T-helper 9 cell (primary cell): ENCODE data around the gene SPTLC3.

ENCODE experiments used
- DNase-seq: peaks from one replicate; pipeline ENCODE4 v3.0.0-alpha.2; 2020

Gene SPTLC3

DNA sequence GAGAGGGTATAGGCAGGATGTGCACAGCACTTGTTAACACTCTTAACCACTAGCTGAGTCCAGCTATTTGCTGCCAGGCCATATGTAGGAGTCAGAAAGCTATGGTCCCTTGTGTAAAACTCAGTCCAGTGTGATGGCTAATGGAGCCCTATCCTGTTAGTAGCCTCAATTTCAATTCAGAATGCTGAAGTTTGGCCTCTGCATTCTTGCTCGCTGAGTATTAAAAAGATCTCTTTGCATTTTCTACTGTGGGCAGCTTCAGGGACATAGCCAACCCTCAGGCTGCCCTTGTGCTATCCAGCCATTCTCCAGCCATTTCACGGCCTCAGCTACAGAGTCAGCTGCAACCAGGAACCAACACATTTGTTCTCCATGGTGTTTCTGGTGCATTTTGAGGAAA, 92.5 kb downstream of the SPTLC3 start:
- DNase-seq: no peak

DNA sequence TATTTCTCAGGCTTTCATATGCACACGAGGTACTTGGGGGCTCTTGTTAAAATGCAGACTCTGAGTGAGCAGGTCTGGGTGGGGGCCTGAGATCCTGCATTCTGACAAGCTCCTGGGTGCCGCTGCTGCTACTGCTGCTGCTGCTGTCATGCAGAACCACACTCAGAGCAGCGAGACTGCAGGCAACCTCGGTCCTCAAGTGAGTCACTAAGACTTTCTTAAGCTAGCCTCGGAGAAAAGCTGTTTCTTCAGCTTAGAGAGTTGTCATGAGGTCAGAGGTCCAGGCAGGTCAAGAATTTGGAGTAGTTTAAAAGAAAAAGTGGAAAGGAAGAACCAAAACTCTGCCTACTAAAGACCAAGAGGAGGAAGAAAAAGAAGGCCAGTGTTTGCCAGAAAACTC, 92.9 kb downstream of the SPTLC3 start:
- DNase-seq: no peak

DNA sequence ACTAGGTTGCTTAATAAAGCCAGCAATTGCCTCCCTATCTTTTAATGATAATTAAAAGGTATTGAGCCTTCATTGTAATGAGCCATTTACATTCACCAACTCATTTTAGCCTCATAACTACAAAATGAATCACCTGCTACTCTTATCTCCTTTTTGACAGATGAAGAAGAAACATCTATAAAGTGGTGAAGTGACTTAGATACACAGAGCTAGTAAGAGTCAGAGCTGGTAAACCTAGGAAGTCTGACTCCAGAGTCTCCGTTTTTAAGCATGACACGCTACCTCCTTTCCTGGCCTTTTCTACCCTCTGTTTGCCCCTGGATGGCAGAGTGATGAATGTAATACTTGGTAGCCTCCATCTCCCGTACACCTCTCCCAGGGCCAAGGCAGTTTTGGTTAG, 93.5 kb downstream of the SPTLC3 start:
- DNase-seq: no peak

DNA sequence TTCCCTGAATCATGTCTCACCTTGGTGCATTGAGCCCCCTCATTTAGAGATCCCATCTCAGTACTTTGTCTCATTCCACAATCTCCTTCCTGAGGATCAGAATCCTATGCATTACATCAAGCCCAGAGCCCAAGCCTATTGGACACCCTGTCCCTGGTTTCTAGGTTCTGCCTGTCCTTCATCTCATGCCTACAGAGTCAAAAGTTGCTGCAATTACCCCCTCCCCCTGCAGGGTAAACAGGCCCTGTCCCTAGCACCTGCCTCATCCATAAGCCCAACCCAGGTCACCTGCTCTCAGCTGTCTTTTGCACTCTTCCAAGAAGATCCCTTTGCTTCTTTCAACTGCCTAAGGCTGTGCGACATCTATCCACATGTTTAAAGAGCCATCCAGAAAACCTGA, 93.9 kb downstream of the SPTLC3 start:
- no peak for DNase-seq

DNA sequence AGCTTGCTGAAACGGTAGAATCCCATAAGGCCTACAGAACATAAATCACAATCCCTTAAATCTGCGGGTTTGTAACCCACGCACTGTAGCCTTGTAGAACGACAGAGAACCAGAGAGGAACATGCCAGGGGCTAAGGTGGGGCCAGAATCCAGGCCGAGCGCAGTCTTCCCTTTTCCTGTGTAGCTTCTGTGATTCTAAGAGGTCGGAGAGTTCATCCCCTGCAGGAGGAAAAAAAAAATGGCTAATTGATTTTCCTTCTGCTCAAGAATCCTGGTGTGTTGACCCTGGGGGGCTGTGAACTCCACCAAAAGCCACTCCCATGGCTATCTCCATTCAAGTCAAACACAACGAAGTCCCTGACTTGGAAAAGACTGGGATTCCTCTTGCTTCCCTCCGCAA, 96.3 kb downstream of the SPTLC3 start:
- no peak for DNase-seq

DNA sequence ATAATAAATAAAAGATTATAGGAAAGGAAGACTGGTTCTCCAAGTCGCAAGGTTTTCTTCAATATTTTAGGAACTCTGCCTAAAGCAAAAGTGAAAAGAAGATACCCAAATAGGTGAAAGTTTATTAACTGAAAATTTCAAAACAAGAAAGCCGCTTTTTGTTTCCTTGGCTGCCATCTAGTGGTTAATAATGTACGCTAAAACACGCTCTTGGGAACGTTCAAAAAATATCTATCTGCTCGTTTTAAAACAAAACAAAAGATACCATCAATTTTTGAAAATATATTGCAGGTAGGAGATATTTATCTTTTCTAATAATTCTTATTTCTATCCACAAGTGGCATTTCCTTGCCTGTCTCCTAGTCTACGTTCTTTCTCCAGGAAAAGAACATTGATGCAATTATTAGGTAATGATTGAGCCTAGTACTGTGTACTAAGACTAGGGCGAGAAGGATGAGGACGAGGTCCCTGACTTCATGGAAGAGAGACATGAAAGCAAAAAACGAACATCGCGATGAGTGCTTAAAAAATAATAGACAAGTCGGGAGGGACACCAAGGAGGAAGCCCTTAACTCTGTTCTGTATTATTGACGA, 97.2 kb downstream of the SPTLC3 start:
- no peak for DNase-seq

DNA sequence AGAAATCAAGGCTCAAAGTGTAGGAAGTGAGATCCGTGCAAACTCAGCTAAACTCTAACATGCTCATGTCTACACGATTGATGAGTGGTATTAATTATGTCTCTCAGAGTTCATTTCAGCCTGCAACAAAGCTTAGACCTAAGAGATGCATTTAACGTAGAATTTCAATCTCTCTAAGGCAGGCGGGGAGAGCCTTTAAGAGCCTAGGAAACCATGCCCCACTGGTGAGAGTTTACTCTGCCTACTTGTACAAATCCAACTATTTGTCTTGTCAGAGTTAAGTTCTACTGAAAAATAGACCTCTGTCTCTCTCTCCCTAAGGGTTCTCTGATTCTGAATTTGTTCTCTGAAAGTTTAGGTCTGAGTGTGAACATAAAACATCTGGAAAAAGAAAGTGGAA, 100.9 kb downstream of the SPTLC3 start:
- no peak for DNase-seq

DNA sequence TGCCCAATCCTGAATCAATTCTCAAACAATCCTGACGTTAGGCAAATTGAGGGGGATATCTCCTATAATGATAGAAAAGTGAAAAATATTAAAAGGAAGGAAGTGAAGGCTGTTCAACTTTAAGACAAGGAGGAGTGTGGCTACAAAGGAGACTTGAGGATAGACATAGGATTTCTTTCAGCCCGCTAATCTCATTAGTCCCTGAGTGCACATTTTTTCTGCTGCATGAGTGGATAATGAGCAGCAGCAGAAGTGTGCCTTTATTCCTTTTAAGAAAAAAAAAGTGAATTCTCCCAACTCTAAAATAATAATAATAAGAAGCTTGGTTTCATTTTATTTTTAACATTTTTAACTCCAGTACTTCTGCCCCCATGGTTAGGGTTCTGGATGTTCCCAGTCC, 102.0 kb downstream of the SPTLC3 start:
- DNase-seq: no peak

DNA sequence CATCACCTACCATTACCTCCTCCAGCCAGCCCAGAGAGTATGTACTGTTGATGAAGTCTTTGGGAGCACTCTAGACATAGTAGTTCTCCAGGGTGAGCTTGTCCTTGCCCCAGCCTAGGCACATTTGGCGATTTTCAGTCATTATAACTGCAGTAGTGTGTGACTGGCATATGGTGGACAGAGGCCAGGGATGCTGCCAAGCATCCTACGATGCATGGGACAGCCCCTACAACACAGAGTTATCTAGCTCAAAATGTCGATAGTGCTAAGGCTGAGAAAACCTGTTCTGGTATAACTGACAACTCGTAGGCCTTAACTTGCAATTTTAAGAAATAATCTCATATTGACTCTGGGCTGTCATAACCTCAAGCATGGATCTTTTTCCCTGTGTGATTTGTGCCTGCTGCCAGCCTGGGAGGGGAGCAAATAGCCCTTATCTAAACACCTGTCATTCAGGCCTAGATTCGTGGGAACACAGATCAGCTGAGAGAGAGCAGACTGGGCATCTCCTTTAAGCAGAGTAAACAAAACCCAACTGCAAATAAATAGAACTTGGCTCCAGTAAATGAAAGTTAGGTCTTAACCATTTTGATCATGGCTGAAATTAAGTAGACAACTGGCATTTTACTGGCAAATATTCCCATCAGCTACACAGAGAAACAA, 102.6 kb downstream of the SPTLC3 start:
- no peak for DNase-seq

DNA sequence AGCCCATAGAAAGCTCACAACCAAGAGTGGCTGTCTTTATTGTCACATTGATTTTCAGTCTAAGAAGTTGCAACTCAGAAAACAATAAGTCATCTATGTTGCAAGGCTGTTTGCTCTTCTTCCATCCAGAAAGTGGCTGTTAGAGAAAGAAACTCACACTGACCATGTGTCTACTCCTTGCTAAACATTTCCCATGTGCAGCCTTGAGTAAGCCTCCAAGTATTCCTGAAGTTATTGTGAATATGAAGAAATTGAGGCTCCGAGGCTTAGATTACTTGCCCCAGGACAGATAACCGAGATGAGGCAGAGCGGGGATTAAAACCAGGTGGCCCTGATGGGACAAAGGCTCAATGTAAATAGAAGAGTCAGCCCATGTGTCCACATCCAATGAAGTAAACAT, 105.0 kb downstream of the SPTLC3 start:
- no peak for DNase-seq

DNA sequence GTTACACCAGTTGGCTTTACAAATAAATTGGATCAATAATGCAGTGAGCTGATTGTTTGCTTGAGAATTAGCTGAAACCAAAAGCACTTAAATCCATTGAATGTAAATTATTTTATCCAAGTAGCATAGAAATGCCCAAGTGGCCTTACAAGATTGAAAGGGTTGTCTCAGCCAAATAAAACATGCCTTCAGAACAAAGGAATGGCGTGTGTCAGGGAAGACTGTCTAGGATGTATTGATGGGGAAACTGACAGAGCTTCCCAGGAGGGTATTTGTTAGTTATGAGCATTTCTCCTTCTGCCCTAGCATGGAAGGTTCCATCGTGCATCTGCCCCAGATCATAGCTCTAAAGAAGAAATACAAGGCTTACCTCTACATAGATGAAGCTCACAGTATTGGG, 108.4 kb downstream of the SPTLC3 start:
- DNase-seq: no peak

DNA sequence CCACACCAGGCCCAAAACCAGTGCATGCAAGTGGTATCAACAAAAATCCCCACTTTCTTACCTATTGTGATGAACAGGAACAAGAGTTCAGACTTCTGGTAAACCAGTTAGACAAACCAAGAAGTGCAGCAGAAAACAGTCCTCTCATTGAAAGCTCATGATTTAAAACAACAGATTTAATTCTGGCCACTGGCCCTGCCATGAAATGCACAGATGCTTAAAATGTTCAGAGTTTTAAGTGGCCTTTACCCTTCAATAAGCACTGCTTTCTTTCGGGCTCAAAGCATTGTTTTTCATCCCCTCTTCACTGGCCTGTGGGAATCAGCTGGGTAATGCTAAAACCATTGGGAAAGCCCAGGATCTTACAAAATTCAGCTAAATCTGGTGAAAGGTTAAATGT, 109.9 kb downstream of the SPTLC3 start:
- DNase-seq: no peak

DNA sequence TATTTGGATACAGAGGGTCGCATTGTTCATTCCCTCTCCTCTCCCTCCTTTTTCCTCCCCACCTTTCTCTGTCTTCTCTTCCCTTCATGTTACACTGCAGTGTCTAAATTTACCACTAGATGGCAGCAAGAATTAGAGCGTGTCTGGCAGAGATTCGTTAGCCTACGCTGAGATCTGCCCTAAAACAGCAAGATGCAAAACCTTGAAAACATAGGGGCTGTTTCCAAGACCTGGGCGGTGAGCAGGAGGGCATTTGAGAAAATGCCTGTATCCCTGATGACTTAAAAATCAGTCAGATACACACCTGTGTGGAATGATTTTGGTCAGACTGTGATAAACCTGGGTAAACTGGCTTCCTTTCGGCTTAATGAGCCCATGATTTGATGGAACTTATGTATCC, 110.8 kb downstream of the SPTLC3 start:
- DNase-seq: peak; percentile 6

DNA sequence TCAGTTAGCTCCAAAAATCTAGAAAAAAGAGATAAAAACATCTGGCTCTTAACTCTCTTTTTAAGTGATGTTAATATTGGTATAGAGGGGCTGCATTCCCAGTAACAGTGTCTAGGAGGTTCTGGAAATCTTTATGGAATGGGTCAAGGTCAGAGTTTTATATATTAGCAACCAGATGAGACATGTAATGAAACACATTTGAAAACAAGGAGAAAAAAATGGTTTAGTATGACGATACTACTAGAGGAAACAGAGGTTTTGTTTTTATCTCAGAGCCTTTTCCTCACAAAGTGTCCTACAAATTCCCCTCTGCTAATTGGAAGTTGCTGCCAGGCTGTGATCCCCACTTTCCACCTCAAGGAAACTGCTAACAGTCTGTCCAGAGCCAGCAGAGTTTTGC, 111.7 kb downstream of the SPTLC3 start:
- no peak for DNase-seq

DNA sequence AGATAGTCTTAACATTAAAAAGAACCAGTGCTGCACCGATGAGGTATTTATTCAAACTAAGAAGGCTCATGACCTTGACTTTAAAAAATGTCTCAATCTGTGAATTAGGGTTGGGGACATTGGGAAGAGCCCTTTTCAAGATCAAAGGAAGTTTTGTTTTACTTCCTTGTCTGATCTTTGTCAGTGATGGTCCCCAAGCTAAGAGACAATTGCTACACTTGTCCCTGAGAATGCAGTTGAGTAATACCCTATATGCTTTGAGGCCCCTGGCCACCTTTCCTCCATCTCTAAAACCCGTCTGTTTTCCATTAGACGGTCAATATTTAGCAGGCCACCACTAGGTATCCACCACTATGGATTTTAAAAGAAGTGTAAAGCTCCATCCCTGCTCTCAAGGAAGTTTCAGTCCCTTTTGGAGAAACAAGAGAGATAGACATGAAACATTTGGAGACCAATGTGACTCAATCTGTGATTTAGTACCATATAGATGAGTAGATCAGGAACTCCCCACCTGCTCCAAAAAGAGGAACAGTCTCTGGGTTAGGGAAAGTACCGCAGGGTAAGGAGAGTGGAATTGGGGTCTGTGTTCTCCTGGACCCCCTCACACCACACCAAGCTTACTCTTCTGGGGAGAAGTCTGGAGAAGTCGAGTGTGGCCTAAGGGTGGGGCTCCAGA, 113.2 kb downstream of the SPTLC3 start:
- no peak for DNase-seq

DNA sequence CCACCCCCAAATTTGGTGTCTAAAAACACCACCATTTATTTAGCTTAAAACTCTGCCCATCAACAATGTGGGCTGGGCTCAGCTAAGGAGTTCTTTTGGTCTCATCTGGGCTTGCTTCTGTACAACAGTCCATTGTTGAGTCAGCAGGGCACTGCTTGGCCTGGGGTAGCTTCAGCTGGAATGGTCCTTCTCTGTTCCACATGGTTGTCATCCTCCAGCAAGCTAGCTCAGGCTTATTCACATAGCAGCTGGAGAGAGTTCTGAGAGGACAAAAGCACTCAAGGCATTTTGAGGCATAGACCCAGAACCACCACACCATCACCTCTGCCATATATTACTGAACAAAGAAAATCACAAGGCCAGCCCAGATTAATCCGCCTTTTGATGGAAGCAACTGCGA, 116.7 kb downstream of the SPTLC3 start:
- no peak for DNase-seq

DNA sequence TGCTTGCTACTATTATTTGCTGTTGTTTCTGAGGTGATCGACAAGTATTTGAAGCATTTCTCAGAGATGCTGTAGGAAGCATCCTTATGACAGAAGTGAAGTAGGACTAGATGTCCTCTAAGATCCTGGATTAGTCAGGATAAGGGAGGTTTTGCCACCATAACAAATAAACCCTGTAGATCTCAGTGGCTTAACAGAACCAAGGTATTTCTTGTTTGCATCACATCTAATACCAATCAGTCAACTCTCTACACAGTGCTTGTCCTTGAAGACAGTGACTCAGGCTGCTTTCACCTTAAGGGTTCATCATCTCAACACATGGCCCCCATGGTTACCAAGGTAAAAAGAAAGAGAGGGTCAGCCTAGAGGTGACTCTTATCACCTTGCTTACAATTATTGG, 119.4 kb downstream of the SPTLC3 start:
- DNase-seq: no peak

DNA sequence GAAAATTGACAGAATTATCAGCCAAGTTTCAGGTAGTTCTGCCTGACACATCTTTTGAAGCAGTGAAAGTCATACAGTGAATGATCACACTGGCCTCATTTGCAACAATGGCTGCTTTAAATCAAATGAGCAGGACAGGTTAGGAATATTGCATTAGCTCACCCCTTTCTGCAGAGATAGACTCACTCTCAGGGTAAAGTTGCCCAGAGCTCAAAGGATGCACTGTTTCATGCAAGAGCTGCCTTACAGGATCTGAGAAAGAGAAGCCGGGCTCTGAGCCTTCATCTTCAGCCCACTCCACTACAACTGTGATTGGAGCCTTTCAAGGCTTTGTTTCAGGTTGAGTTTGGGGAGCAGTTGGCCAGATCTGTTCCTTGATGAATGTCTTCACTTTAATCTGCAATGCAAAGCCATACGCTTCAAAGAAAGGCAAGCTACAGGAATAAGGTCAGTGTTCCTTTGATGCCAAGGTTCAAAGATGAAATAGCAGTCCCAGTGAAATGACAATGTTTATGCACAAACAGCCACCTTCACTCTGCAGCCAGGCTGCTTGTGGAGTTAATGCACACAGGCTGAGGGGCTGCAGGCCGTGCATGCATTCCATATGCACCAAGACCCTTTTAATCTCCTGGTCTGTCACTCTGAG, 121.4 kb downstream of the SPTLC3 start:
- DNase-seq: no peak

DNA sequence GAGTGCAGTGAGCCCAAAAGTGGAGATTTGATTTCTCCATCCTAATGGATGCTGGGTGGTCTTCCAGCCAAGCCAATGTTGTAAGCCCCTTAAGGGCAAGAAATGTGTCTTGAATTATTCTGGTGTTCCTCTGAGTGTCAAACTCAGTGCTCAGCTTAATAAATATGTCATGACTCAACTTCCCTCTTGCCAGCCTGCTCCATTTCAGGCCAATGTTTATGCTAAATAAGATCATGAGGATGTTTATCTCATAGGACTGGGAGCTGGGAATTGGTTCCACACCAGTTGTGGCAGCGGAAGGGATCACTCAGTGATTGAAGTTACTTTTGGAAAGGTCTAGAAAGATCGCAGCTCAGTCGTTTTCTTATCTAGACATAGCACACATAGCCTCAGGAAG, 121.9 kb downstream of the SPTLC3 start:
- no peak for DNase-seq

DNA sequence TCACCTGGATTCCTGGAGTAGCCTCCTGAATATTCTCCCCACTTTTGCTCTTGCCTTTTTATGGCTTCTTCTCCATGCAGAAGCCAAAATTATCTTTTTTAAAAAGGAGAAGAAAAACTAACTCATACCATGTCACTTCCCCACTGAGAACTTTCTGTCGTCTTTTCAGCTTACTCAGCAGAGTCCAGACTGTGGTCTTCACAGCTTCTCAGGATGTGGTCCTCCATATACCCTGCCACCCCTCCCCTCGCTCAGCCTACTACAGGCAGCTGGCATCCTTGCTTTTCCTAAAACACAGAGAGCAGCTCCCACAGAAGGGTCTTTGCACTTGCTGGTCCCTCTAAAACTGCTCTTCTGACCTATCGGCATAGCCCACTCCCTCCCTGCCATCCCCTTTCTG, 122.9 kb downstream of the SPTLC3 start:
- no peak for DNase-seq

DNA sequence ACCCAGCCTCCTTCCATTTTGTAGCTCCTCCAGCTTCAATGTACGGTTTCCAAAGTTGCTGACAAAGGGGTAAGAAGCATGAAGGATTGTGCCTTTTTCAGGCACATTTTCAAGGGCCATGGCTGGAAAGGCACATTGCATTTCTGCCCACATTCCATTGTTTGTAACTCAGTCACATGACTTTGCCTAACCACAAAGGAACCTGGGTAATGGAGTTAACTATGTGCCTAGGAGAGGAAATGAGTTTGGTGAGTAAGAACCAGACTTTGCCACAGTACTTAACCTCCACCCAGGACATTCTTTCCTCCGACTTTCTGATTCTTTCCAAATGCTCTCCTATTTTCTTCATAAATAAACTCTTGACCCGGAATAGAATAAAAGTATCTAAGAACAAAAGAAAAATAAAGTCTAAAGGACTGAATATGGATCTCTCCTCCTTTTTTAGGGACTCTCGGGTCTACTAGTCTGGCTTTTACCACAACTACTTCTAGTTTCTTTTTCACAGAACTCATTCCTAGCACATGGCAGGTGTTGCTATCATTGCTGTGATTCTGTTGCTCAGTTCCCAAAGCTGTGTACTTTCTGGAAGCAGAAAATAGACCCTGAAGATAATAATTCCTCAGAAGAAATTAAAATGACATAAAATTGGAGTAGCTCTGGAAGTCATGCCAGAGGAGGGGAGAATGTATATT, 130.8 kb downstream of the SPTLC3 start:
- DNase-seq: no peak

DNA sequence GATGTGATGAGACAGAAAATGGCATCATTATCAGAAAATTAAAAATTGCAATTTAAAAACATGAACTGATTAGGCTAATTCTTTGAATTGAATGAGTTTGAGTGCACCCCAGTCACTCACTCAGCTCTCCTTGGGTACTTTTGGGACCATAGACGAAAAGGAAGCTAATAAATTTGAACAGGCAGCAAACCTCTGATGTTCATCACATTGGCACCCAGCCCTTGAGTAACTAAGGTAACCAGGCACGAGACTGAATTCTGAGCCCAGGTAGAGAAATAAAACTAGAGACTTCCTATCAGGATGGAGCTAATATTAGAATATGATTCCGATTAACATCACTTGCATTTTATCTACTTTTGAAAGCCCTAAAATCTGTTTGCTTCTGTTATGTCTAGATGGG, 131.4 kb downstream of the SPTLC3 start:
- no peak for DNase-seq

DNA sequence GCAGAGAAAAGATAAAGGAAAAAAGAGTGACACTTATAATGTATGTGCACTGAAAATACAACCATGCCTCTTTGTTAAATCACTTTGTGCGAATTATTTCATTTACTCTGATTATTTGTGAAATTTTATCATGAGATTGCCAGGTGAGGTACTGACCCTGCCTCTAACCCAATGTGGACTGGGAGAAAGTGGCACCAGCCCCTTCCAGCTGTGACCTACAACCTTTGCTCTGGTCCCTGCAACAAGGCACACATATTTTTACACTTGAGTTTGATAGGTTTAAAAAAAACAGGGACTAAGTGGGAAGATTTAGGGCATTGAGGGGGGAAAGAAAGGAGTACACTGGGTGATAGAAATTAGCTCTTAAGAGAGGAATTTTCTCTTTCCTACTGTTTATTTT, 132.0 kb downstream of the SPTLC3 start:
- no peak for DNase-seq

DNA sequence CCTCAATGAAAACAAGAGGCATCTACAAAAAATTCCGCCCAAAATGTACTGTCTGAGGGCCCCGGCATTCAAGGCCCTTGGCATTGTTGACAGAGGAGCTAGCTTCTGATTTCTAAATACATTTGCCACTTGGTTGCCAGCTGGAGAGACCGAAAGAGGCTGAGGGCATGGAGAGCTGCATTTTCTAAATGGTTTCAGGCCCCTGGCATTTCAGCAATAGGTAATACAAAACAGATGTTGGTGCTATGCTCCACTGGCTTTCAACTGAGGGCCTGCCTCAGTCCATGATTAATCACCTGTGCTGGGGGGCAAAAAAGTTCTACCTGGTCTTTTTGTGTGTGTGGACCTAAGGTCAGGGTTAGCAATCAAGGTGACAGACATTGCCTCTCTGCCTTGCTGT, 132.8 kb downstream of the SPTLC3 start:
- no peak for DNase-seq
